ENCODE measurements around the gene TADA1.

The TADA1 gene, protein sequence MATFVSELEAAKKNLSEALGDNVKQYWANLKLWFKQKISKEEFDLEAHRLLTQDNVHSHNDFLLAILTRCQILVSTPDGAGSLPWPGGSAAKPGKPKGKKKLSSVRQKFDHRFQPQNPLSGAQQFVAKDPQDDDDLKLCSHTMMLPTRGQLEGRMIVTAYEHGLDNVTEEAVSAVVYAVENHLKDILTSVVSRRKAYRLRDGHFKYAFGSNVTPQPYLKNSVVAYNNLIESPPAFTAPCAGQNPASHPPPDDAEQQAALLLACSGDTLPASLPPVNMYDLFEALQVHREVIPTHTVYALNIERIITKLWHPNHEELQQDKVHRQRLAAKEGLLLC

DNA sequence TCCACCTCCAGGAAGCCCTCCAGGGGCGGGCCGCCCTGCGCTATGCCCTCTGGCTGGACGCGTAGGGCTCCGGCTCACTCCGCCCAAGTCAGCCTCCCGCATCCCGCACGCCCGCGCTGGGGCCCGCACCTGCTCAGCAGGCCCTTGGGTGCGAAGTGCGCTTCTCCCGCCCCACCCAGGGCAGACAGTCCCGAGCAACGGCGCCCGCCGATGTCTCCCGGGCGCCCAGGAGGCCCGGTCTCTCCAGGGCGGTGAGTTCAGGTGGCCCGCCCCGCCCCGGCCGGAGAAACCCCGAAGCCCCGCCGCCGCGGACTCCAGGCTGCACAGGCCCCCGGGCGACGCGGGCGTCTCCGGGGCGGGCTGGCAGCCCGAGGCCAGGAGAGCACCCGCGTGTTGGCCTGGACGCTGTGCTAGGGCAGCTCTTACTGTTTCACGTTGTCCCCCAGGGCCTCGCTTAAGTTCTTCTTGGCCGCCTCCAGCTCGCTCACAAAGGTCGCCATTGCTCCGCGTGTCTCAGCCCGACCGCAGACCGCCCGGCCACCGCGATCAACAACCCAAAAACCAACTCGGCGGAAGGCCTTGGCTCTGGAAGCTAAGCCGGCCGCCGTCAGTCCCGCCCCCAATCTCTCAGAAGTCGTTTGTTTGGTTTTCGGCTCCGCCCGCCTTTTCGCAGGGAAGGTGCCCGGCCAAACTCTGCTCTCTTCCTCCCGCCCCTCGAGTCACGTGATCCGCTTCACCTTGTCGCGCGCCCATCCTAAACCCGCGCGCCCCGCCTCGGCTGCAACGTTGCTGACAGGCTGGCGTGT, at the start of gene TADA1:
Gene TADA1, minus strand, starts transcription at position 531 of the 806 bp plus-strand sequence. Its CDS starts 31 bp downstream, at position 500.
- TF ChIP-seq, protein P1, sequence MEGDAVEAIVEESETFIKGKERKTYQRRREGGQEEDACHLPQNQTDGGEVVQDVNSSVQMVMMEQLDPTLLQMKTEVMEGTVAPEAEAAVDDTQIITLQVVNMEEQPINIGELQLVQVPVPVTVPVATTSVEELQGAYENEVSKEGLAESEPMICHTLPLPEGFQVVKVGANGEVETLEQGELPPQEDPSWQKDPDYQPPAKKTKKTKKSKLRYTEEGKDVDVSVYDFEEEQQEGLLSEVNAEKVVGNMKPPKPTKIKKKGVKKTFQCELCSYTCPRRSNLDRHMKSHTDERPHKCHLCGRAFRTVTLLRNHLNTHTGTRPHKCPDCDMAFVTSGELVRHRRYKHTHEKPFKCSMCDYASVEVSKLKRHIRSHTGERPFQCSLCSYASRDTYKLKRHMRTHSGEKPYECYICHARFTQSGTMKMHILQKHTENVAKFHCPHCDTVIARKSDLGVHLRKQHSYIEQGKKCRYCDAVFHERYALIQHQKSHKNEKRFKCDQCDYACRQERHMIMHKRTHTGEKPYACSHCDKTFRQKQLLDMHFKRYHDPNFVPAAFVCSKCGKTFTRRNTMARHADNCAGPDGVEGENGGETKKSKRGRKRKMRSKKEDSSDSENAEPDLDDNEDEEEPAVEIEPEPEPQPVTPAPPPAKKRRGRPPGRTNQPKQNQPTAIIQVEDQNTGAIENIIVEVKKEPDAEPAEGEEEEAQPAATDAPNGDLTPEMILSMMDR (IDR thresholded peaks at IDR 0.05; ENCODE audit: extremely low read depth, missing control alignments): no peak
- peak; percentile 95 for DNase-seq (ENCODE audit: low spot score)

DNA sequence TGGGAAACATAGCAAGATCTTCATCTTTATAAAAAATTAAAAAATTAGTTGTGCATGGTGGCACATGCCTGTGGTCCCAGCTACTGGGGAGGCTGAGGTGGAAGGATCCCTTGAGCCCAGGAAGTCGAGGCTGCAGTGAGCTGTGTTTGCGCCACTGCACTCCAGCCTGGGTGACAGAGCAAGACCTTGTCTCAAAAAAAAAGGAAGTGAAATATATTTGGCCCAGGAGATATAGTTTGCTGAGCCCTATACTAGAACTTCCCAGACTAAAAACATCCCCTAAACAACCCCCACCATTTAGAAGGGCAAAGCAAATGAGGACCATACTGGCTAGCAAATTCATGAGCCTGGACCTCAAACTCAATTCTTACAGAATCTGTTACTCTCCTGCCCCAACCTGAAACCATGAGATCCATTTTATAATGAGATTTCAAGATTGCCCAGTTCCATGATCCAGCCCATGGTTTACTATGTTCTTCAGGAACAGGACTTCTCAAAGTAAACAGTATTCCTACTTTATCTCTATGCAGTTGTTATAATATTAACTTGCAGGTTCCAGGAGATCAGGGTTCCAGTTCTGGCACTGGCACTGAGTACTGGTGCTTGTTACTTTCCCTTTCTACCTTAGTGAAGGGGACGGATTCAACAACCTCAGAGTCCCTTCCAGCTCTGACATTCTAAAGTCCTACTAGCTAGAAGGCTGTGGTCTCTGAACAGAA, 48.9 kb upstream of the TADA1 start:
- TF ChIP-seq, protein P1 (IDR thresholded peaks at IDR 0.05; ENCODE audit: extremely low read depth, missing control alignments): no peak
- peak; percentile 45 for DNase-seq (ENCODE audit: low spot score)

DNA sequence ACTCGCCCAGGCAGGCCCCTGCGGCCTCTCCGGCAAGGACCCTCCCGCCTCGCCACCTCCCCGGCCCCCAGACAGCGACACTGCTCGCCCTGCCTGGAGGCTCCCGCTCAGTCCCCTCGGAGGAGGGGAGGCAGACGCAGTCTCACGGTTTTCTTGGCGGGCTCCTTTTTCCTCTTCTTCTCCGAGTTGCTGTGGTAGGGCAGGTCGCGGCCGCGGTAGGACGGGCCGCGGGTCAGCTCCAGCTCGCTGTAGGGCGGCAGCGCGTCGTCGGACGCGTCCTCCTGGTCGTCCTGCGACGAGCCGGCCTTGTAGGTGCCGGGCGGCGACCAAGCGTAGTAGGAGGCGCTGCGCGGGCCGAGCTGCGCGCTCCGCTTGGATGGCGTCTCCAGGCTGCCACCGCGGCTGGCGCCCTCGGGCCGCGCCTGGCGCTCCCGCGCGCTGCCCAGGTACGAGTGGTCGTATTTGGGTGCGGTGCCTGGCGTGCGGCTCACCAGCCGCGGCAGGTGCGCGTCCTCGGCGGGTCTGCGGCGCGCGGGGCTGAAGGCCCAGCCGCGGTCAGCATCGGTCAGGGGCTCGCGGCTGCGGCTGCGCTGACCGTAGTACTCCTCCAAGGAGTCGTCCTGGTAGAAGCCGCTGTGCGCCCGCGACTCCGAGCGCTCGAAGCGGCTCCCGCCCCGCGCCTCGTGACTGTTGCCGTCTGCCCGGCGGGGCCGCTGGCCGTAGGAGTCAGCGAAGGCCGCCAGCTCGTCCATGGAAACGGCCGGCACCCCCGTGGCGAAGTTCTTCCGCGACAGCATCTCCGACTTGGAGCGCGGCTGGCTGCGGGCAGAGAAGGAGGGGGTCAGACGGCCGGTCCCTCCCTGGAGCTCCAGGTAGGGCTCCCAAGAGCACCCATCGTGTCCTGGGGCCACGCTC, 44.8 kb upstream of the TADA1 start:
- DNase-seq (ENCODE audit: low spot score): peak; percentile 49
- TF ChIP-seq, protein P1 (IDR thresholded peaks at IDR 0.05; ENCODE audit: extremely low read depth, missing control alignments): no peak

DNA sequence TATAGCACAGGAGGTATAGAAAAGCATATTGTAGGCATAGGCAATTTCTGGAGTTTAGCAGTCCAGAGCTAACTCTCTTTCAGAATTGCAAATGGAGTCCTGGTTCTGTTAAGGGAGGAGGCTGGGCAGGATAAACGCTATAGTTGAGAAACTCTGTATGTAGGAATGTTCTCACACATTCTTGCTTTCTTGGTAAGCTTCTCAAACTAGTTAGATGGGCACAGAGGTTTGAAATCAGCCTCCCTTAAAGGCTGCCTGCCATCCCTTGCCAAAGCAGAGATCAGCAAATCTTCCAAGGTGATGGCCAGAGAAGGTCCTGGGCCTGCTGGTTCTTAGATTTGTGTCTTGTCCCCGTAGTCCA, 42.9 kb upstream of the TADA1 start:
- DNase-seq (ENCODE audit: low spot score): no peak
- TF ChIP-seq, protein P1 (IDR thresholded peaks at IDR 0.05; ENCODE audit: extremely low read depth, missing control alignments): no peak

DNA sequence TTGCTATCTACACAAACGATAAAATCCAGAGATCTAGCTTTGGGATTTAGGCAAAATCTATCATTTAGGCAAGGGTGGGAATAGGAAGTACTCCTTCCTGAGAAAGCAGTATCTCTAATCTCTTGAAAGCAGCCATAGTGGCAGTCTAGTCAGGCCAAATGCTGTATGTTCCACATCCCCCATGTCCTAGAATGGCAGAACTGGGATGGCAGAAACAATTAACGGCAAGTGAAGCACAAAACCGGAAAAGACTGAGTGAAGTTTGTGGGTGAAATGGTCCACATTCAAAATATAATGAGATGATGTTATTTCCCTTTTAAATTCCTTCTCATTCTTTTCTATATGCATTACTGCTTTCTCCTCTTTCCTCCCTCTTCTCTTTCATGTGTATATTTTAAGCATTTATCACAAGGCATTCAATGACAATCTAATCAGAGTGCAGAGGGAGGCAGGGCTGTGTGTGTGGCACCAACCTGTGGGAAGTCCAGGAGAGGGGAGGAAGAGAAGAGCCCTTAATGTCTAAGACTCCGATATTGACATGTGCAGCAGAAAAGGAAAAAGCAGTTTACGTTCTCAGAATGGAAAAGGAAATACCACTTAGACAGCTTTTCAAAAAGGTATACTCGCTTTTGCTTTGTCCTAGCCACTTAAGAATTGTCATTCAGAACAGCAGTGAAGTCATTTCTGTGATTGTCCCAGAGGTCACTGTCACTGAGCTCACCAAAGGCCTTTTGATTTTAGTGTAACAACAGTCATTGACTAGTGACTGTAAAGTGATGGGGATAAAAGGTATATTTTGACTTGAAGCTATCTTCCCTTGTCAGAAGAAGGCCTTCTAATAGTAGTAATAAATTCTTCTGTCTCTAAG, 42.3 kb upstream of the TADA1 start:
- TF ChIP-seq, protein P1 (IDR thresholded peaks at IDR 0.05; ENCODE audit: extremely low read depth, missing control alignments): no peak
- DNase-seq (ENCODE audit: low spot score): no peak

DNA sequence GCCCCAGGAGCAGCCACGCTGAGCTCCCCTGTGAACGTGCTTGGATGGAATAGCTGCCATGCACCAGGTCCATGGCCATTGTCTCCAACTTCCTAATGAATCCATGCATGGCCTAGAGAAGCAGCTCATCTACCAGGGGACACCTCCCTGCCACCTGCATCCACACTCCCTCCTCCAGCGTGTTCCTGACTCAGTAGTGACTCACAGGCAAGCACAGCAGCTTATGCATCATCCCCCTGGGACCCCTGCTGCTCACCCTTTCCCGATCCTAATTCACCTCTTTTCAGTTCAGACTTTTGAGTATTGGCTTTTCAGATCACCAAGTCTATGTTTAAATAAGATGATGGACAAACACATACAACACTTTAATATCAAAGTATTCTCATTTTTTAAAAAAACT, 39.9 kb upstream of the TADA1 start:
- TF ChIP-seq, protein P1 (IDR thresholded peaks at IDR 0.05; ENCODE audit: extremely low read depth, missing control alignments): no peak
- DNase-seq (ENCODE audit: low spot score): no peak

Data from GM20000 (cell line).